PC-3 (cell line): Measurements from ENCODE around the gene DGCR6L.

ENCODE experiments used
- EZH2 ChIP-seq: fragments of 300-600 bp; sonication (generic); IDR thresholded peaks from one replicate; pipeline ENCODE4 v1.6.1; 2017; ENCODE audit warnings: antibody characterized with exemption, mild to moderate bottlenecking, low read length; ENCODE audit not compliant: unreplicated experiment
- TF ChIP-seq, protein P1 (sequence below): fragments of 300-600 bp; sonication (generic); conservative IDR thresholded peaks from 2 replicates; pipeline ENCODE4 v1.5.1; 2017; ENCODE audit warnings: antibody characterized with exemption, low read depth, mild to moderate bottlenecking, low read length

GRCh38 chr22:20283674-20284066 is 36.2 kb downstream of the DGCR6L start:
- TF ChIP-seq, protein P1, sequence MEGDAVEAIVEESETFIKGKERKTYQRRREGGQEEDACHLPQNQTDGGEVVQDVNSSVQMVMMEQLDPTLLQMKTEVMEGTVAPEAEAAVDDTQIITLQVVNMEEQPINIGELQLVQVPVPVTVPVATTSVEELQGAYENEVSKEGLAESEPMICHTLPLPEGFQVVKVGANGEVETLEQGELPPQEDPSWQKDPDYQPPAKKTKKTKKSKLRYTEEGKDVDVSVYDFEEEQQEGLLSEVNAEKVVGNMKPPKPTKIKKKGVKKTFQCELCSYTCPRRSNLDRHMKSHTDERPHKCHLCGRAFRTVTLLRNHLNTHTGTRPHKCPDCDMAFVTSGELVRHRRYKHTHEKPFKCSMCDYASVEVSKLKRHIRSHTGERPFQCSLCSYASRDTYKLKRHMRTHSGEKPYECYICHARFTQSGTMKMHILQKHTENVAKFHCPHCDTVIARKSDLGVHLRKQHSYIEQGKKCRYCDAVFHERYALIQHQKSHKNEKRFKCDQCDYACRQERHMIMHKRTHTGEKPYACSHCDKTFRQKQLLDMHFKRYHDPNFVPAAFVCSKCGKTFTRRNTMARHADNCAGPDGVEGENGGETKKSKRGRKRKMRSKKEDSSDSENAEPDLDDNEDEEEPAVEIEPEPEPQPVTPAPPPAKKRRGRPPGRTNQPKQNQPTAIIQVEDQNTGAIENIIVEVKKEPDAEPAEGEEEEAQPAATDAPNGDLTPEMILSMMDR: no peak
- no peak for TF ChIP-seq EZH2
